Measurements from ENCODE around the gene FOLR1. TPM values are rescaled to one million over a fixed set of nuclear protein-coding genes. Genes with fewer than 3 reads are reported as not detected.

Gene FOLR1
- total RNA-seq, 1 donor from 2014 or later, result not detected

GRCh38 chr11:72245263-72245816, 53.4 kb downstream of the FOLR1 start:
- no peak for ATAC-seq
- DNase-seq (ENCODE audit: low spot score), result no peak

Other genes starting within 250 kb of the FOLR1 start
- 3.0 TPM for gene IL18BP, start 193.2 kb upstream of the FOLR1 start, total RNA-seq
- gene NUMA1, start 111.6 kb upstream of the FOLR1 start, total RNA-seq, result 59.0 TPM
- gene LRRC51, start 111.3 kb upstream of the FOLR1 start, total RNA-seq, result 7.6 TPM
- gene LAMTOR1, start 88.8 kb upstream of the FOLR1 start, total RNA-seq, result 32.5 TPM
- gene TOMT, start 86.2 kb upstream of the FOLR1 start, total RNA-seq, result 0.43 TPM
- 17.8 TPM for gene ANAPC15, start 79.4 kb upstream of the FOLR1 start, total RNA-seq
- 0.81 TPM for gene FOLR3, start 56.4 kb upstream of the FOLR1 start, total RNA-seq
- 5.8 TPM for gene FOLR2, start 24.7 kb downstream of the FOLR1 start, total RNA-seq
- gene INPPL1, start 32.6 kb downstream of the FOLR1 start, total RNA-seq, result 56.3 TPM
- not detected for gene PHOX2A, start 52.0 kb downstream of the FOLR1 start, total RNA-seq
- gene CLPB, start 242.4 kb downstream of the FOLR1 start, total RNA-seq, result 23.4 TPM